ENCODE results near the gene PTPRM.

DNA sequence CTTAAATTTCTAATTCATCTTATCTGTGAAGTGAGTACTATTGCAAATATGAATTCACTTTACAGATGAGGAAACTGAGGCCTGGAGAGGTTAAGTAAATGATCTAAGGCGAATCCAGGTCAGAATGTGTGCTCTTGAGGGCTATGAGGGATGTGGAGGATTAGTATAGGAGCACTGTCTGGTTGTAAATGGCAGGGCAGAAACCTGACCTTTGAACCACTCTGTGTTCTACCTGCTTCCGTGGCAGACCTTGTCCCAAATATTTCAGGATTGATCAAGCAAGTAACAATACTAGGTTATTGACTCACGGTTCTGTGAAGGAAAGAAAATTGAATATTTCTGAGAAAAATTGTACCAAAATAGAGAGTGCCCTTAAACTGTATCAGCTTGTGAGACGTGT lies 74.7 kb downstream of the PTPRM start:
- TF ChIP-seq POLR2A (IDR thresholded peaks at IDR 0.05; ENCODE audit: low read depth, low read length) = no peak
- TF ChIP-seq TAF1 (IDR thresholded peaks at IDR 0.05; ENCODE audit: low read depth, low read length) = no peak
- TF ChIP-seq POLR2AphosphoS5 (IDR thresholded peaks at IDR 0.05; ENCODE audit: low read depth, low read length) = no peak

Measured in GM12891 (cell line).